H1 (cell line): ENCODE measurements around the gene TBCD. TPM values are rescaled to one million over a fixed set of nuclear protein-coding genes. Genes with fewer than 3 reads are reported as not detected.

Experiments
- CTCF ChIA-PET: fragments of 300-600 bp; sonication (Branson Sonifier 250); formaldehyde crosslinking; loops from one replicate; lab custom pipeline; 2021; ENCODE audit not compliant: partially characterized antibody; lab: Charles Lee
- POLR2A ChIA-PET: fragments of 300-600 bp; sonication (Branson Sonifier 250); formaldehyde crosslinking; loops from one replicate; lab custom pipeline; 2021; ENCODE audit warnings: inconsistent platforms; ENCODE audit not compliant: partially characterized antibody; lab: Charles Lee
- DNase-seq, 2 experiments: peaks; one replicate each; pipeline versions ENCODE4 v3.0.0 to v3.0.0-alpha.2; 2010 to 2022; ENCODE audit warnings: low spot score in 2 of 2, low read depth in 1 of 2, mixed read lengths in 1 of 2
- FAIRE-seq: peaks from 2 replicates; lab custom pipeline; 2011; peaks lifted over from hg19 to GRCh38; lab: Jason Lieb, UNC
- H2AFZ ChIP-seq: 2 replicates; pipeline ENCODE4 v1.8.1; 2012; ENCODE audit warnings: low read length, inconsistent platforms
- H2AK5ac ChIP-seq: 2 replicates; pipeline ENCODE4 v1.6.1; 2013; ENCODE audit warnings: low read depth, low read length
- H2BK120ac ChIP-seq: replicated peaks from 2 replicates; pipeline ENCODE3; 2013; ENCODE audit warnings: low read depth, low read length, inconsistent platforms
- H2BK12ac ChIP-seq: 2 replicates; pipeline ENCODE4 v1.6.1; 2013; ENCODE audit warnings: low read depth, low read length
- H2BK15ac ChIP-seq: 2 replicates; pipeline ENCODE4 v1.6.1; 2013; ENCODE audit warnings: low read length
- H2BK20ac ChIP-seq: 2 replicates; pipeline ENCODE4 v1.6.1; 2013; ENCODE audit warnings: low read length
- H2BK5ac ChIP-seq: 2 replicates; pipeline ENCODE4 v1.6.1; 2013; ENCODE audit warnings: low read depth, low read length
- H3K14ac ChIP-seq: 2 replicates; pipeline ENCODE4 v1.6.1; 2013; ENCODE audit warnings: inconsistent platforms; ENCODE audit not compliant: insufficient read length
- H3K18ac ChIP-seq: 2 replicates; pipeline ENCODE4 v1.6.1; 2013; ENCODE audit warnings: low read length; ENCODE audit errors: extremely low read depth
- H3K23ac ChIP-seq: 2 replicates; pipeline ENCODE4 v1.6.1; 2013; ENCODE audit warnings: inconsistent platforms; ENCODE audit not compliant: insufficient read length
- H3K23me2 ChIP-seq: 2 replicates; pipeline ENCODE4 v1.6.1; 2013; ENCODE audit warnings: low read depth, low read length
- H3K27ac ChIP-seq: 2 replicates; pipeline ENCODE4 v1.6.1; 2011; ENCODE audit warnings: low read depth, low read length, inconsistent platforms
- H3K27me3 ChIP-seq, 4 experiments: replicated peaks in 1 of 4; 1 replicate in 1 of 4; 2 replicates in 3 of 4; pipeline versions ENCODE4 v1.6.1 to v1.8.1; 2011 to 2013; ENCODE audit warnings: low read length in 3 of 4, mild to moderate bottlenecking in 3 of 4, inconsistent platforms in 2 of 4, mixed read lengths in 2 of 4, moderate library complexity in 1 of 4; ENCODE audit not compliant: control insufficient read depth in 3 of 4, insufficient read depth in 3 of 4; ENCODE audit errors: extremely low read depth in 1 of 4
- H3K36me3 ChIP-seq, 4 experiments: 2 replicates each; pipeline versions ENCODE4 v1.6.1 to v1.8.1; 2011 to 2013; ENCODE audit warnings: mild to moderate bottlenecking in 4 of 4, low read length in 3 of 4, moderate library complexity in 2 of 4, control low read depth in 1 of 4, inconsistent platforms in 1 of 4; ENCODE audit not compliant: insufficient read depth in 4 of 4, control insufficient read depth in 2 of 4
- H3K4ac ChIP-seq: replicated peaks from 2 replicates; pipeline ENCODE3; 2013; ENCODE audit warnings: low read length, low read depth, mixed read lengths, inconsistent platforms; ENCODE audit not compliant: insufficient read length
- H3K4me1 ChIP-seq, 4 experiments: replicated peaks in 1 of 4; 1 replicate in 1 of 4; 2 replicates in 3 of 4; pipeline versions ENCODE4 v1.6.1 to v1.8.1; 2011 to 2013; ENCODE audit warnings: low read length in 3 of 4, inconsistent platforms in 2 of 4, mixed read lengths in 1 of 4; ENCODE audit not compliant: insufficient read depth in 4 of 4, control insufficient read depth in 3 of 4
- H3K4me2 ChIP-seq, 2 experiments: 2 replicates each; pipeline versions ENCODE4 v1.6.1 to v1.8.1; 2011 to 2013; ENCODE audit warnings: low read depth in 2 of 2, low read length in 2 of 2, control low read depth in 1 of 2, inconsistent platforms in 1 of 2, mild to moderate bottlenecking in 1 of 2; ENCODE audit not compliant: insufficient read depth in 1 of 2
- H3K4me3 ChIP-seq, 4 experiments: fragments of 200-600, 300-600 bp in 1 of 4; sonication (generic), shearing (Covaris generic), sonication (Bioruptor Twin) in 1 of 4; 2 replicates each; pipeline versions ENCODE4 v1.5.1 to v1.8.1; 2011 to 2016; ENCODE audit warnings: low read length in 4 of 4, low read depth in 3 of 4, control low read depth in 2 of 4, inconsistent platforms in 2 of 4, mild to moderate bottlenecking in 2 of 4, mixed read lengths in 1 of 4, moderate library complexity in 1 of 4; ENCODE audit not compliant: insufficient read depth in 2 of 4; ENCODE audit errors: extremely low read depth in 1 of 4
- H3K56ac ChIP-seq: replicated peaks from 2 replicates; pipeline ENCODE3; 2013; ENCODE audit warnings: low read depth, mild to moderate bottlenecking, mixed read lengths, low read length, inconsistent platforms; ENCODE audit not compliant: insufficient read length
- H3K79me1 ChIP-seq: 2 replicates; pipeline ENCODE4 v1.6.1; 2013; ENCODE audit warnings: low read depth, low read length, control low read depth
- H3K79me2 ChIP-seq, 2 experiments: 2 replicates each; pipeline versions ENCODE4 v1.6.1 to v1.8.1; 2012 to 2013; ENCODE audit warnings: low read length in 2 of 2, mild to moderate bottlenecking in 2 of 2, inconsistent platforms in 1 of 2; ENCODE audit not compliant: insufficient read depth in 2 of 2, control insufficient read depth in 1 of 2
- H3K9ac ChIP-seq, 4 experiments: replicated peaks in 1 of 4; 1 replicate in 1 of 4; 2 replicates in 3 of 4; pipeline versions ENCODE4 v1.6.1 to v1.8.1; 2011 to 2013; ENCODE audit warnings: low read depth in 3 of 4, low read length in 3 of 4, control low read depth in 2 of 4, mild to moderate bottlenecking in 2 of 4, moderate library complexity in 2 of 4, inconsistent platforms in 1 of 4; ENCODE audit errors: extremely low read depth in 1 of 4
- H3K9me3 ChIP-seq, 2 experiments: 2 replicates each; pipeline versions ENCODE4 v1.6.1 to v1.8.1; 2012 to 2013; ENCODE audit warnings: mild to moderate bottlenecking in 2 of 2, moderate library complexity in 2 of 2, control low read depth in 1 of 2, inconsistent platforms in 1 of 2, low read depth in 1 of 2, low read length in 1 of 2, mixed read lengths in 1 of 2; ENCODE audit not compliant: insufficient read depth in 2 of 2
- H4K20me1 ChIP-seq, 2 experiments: replicated peaks in 1 of 2; 2 replicates each; pipeline versions ENCODE3 to v1.8.1; 2011 to 2013; ENCODE audit warnings: inconsistent platforms in 2 of 2, low read length in 2 of 2, mild to moderate bottlenecking in 1 of 2; ENCODE audit not compliant: insufficient read depth in 2 of 2, control insufficient read depth in 1 of 2
- H4K5ac ChIP-seq: 2 replicates; pipeline ENCODE4 v1.6.1; 2013; ENCODE audit warnings: low read length, low read depth, mixed read lengths, inconsistent platforms; ENCODE audit not compliant: insufficient read length
- H4K8ac ChIP-seq: 2 replicates; pipeline ENCODE4 v1.8.0; 2013; ENCODE audit warnings: mild to moderate bottlenecking, moderate library complexity, low read length, inconsistent platforms; ENCODE audit not compliant: insufficient read depth; ENCODE audit errors: extremely low read depth
- H4K91ac ChIP-seq: replicated peaks from 2 replicates; pipeline ENCODE3; 2013; ENCODE audit warnings: low read length, mixed read lengths, inconsistent platforms; ENCODE audit not compliant: insufficient read length
- BCL11A ChIP-seq, 2 experiments: IDR thresholded peaks; one replicate each; pipeline ENCODE4 v1.6.1; 2011; ENCODE audit warnings: low read depth in 2 of 2, low read length in 2 of 2, mild to moderate bottlenecking in 2 of 2
- WGBS, 2 experiments: shearing (Covaris generic) in 1 of 2; methylation state at CpG; one replicate each; pipeline versions ENCODE4 v1.1.6 to v1.1.7; 2013 to 2015; ENCODE audit warnings: low lambda C conversion rate in 2 of 2, mixed read lengths in 2 of 2, inconsistent platforms in 1 of 2, low coverage in 1 of 2, missing lambda C conversion rate in 1 of 2; ENCODE audit not compliant: insufficient replicate concordance in 2 of 2, insufficient coverage in 1 of 2, insufficient read length in 1 of 2; ENCODE audit errors: extremely low coverage in 1 of 2, missing lambda C conversion rate in 1 of 2; 5-methylcytosine and 5-hydroxymethylcytosine counted together
- polyA plus RNA-seq, 7 experiments: library from polyadenylated mRNA; depleted of rRNA in 3 of 7; stranded (reverse) in 5 of 7; unstranded in 2 of 7; fragments of >200 nt in 5 of 7; fragments of 200-250 nt in 2 of 7; gene quantifications; 1 replicate in 5 of 7; 2 replicates in 1 of 7; 4 replicates in 1 of 7; pipeline versions ENCODE4 v1.2.1 to v1.2.3, GENCODE V29; 2011 to 2013; ENCODE audit warnings: missing spikeins in 2 of 7, mixed read lengths in 2 of 7
- total RNA-seq: library from RNA; stranded (reverse); fragmentation: NEBNext Ultra II Directional; extraction: Animal tissue kit (Norgen Biotek cat#: 25700); gene quantifications from 2 replicates; pipeline ENCODE4 v1.2.1, GENCODE V29; 2021

The TBCD gene
- total and polyA plus RNA-seq, 2 of the 8 experiments (the other 6 are each of a cell fraction or from before 2014, with no cell fraction given), result 118 to 162 TPM

- Histone ChIP-seq H3K36me3 (peaks cover 0 to 16% (median 7%) of the 10 kb centered on the region in 4 experiments; a peak in 5 of 8 replicates), H3K56ac (no peak overlapping the region), H4K20me1 (peaks cover 0 to 11% of the 10 kb centered on the region in 2 experiments), H3K27me3 (no peaks in the 10 kb centered on the region), H4K5ac (no peak overlapping the region), H2AK5ac (no peak overlapping the region), H4K8ac (no peak overlapping the region), H3K9me3 (no peaks in the 10 kb centered on the region), H3K27ac (no peak overlapping the region), H2AFZ (no peak overlapping the region), H4K91ac (no peak overlapping the region), H3K9ac (no peak overlapping the region), H3K4me1 (no peaks in the 10 kb centered on the region; a peak in 1 of 7 replicates), H2BK20ac (no peak overlapping the region), H2BK12ac (no peak overlapping the region), H3K23ac (no peak overlapping the region), H3K23me2 (no peaks in the 10 kb centered on the region), H3K79me1 (peaks cover 8% of the 10 kb centered on the region; the same call in 1 of the 2 replicates), H3K18ac (no peak overlapping the region), H2BK5ac (no peak overlapping the region), H3K4ac (no peak overlapping the region), H3K14ac (no peak overlapping the region), H3K79me2 (peaks cover 0 to 11% of the 10 kb centered on the region in 2 experiments; a peak in 1 of 4 replicates), H3K4me3 (no peak overlapping the region), H3K4me2 (no peak overlapping the region), H2BK120ac (no peak overlapping the region), H2BK15ac (no peak overlapping the region)
- FAIRE-seq, result no peak
- ChIA-PET CTCF (interaction anchor here (1.6 to 1.8 kb wide), 3 partner anchors 13 to 120 kb away, joined by 4 to 8 read pairs (median 5); no protein-coding TSS in a partner anchor), POLR2A (no interaction called here)
- WGBS, 2 experiments, result 80% methylated on average over 16 of the region's 16 CpGs; no CpG with 5 or more reads in 1 of the 2 experiments
- no peak for DNase-seq
- no peak for TF ChIP-seq BCL11A (IDR thresholded peaks at IDR 0.05; ENCODE audit: low read depth in 2 of 2, low read length in 2 of 2)
These were observed 150.0 kb downstream of the TBCD start for GRCh38 chr17:82901856-82902255.
